NCI-H510A treated with DMSO at 0.1 percent for 48 hours (cell line): Measurements from ENCODE around the gene S100A7A.
"Not testable (repeated sequence)": the region's sequence is repeated elsewhere in the genome, so short reads cannot be mapped to it uniquely, and the experiment has no call there.

ENCODE experiments used
- DNase-seq: peaks from one replicate; lab custom pipeline; 2025; lab: John Stamatoyannopoulos, UW

S100A7A gene

DNA sequence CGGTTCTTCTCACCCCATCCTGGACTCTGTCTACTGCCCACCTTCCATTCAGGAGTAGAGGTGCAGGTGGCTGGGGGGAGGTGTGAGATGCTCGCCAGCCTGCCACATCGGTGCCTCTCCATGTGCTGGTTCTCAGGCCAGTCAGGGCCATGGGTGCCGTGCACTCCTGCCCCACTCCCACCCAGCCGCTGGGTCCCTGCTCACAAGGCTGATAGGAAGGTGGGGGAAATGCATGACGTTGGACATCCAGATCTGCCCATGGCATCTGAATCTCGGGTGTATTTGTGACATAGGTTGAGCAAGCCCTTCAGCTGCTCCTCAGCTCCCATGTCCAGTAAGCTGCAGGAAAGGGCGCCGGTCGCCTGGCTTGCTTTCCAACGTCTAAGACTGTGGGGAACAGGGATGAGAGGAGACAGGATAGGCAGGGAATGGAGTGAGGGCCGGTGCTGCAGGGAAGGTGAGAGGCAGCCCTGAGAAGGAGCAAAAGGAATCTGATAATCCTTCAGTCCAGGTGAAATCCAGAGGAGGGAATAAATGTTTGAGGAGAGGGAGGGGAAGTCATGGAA, 11.8 kb downstream of the S100A7A start:
- no peak for DNase-seq

DNA sequence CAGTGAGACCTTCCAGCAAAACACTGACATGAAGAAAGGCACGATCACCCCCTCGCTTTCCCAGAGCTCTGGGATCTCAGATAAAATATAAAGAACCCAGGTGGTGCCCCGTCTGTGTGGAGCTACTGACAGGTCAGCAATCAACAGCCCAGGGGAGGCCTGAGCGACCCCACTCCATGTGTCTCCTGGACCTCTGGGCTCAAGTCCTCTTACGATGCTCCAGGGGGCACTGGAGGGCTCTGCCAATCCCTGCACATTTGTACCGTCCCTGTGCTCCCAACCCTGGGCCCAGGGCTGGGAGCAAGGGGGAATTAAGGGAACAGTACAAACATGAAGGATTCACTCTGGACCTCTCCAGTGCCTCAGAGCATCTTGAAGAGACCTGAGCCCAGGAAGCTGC, 12.5 kb downstream of the S100A7A start:
- no peak for DNase-seq

DNA sequence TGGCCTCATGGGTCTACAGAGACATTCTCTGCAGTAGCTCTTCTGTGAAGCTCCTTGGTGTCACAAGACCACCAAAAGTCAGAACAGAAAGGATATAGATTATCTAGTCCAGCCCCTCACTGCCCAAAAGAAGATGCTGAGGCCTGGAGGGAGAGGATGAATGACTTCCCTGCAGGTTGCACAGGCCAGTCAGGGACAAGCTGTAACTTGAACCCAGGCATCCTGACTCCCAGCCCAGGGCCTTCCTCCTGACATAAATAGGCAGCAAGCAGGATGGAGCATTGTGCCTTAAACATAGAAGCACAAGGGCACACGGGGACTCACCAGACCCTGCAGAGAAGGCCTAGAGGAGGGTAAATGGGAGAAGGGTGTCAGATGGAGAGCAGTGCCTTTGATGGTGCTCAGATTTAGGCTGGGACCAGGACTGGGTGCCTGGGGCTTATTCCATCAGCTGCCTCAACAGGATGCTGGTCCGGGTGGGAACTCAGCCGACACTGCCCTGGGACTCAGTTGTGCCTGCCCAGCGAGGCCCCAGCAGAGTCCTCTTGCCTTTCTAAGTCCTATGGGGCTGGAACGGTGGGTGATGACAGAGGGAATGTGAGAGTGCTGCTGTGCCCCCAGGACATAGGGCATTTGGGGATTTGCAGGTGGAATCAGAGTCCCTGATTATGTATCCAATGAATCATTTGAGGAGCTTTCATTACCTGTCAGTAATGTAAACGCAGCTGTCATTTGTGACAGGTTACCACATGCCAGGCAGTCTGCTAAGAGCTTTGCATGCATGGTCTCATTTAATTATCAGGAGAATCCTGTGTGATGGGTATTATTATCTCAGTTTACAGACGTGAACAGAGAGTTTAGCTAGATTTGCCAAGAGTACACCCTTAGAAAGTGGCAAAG, 13.2 kb downstream of the S100A7A start:
- no peak for DNase-seq

DNA sequence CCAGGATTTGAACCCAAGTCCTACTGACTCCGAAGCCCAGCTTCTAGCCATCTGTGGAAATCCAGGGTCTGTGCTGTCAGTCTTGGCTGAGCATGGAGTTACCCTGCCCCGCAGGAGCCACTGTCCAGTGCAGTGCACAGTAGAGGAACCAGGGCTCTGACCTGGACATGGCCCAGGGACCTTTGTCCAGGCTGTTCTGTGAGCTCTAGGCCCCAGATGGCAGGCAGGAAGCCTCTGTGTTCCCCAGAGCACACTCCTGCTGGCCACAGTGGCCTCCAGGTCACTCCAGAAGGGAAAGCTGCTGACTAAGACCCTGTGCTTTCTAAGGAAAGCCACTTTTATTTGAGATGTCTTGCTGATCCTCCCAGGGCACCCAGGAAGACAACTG, 13.8 kb downstream of the S100A7A start:
- DNase-seq = no peak

DNA sequence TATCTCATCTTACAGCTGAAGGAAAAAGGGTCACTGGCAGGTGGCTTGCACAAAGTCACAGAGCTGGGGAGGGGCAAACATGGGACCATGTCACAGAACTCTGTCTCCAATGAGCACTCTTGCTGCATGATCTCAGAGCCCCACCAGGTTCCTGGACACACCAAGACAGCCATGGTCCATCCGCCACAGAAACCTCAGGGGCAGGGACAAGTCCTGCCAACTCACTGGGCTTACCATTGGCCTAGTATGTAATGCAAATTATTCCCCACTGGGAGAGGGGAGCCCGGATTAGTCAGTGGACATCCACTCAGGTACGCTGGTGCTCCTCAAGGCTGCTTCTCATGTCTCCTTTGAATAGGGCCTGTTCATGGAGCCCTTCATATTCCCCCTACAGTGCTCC, 14.2 kb downstream of the S100A7A start:
- DNase-seq = no peak

DNA sequence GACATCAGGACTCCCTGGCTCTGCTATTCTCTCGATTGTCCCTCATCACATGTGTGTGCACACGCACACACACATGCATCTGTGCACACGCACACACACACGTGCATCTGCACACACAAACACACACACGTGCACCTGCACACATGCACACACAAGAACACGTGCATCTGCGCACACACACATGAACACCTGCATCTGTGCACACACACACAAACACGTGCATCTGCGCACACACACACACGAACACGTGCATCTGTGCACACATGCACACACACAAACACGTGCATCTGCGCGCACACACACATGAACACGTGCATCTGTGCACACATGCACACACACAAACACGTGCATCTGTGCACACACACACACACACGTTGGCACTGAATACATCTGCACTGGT, 14.7 kb downstream of the S100A7A start:
- DNase-seq = no peak

DNA sequence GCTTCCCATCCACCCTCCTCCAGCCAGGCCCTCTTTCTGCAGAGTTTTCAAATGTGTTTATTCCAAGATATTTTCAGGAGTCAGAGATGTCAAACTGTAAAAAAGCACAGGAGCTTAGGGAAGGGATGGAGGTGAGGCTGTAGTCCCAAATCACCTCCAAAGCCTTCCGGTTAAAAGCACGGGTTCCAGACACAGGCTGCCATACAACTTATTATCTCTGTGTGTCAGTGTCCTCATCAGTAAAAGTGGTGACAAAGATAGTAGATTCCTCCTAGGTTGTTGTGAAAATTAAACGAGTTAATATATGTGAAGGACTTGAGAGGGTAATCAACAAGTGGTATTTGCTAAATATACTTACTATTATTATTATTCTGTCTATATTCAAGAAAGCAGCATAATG, 15.1 kb downstream of the S100A7A start:
- DNase-seq = no peak

DNA sequence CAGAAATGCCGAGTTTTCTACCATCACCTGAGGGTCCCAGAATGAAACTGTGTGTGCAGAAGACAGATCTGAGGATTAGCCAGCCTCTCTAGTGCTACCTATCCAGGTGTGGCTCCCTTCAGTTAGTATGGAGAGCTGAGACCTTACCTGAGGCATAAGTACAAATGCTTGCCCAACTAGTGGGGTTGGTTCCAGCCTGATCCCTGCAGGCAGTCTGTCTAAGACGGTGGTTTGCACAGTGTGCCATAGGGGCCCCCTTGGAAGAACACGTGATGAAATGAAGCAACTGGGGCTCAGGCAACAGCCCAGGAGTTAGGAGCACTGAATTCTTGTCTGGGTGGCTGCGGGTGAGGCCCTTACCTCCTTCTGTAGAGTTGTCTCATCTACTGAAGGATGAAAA, 15.6 kb downstream of the S100A7A start:
- no peak for DNase-seq

DNA sequence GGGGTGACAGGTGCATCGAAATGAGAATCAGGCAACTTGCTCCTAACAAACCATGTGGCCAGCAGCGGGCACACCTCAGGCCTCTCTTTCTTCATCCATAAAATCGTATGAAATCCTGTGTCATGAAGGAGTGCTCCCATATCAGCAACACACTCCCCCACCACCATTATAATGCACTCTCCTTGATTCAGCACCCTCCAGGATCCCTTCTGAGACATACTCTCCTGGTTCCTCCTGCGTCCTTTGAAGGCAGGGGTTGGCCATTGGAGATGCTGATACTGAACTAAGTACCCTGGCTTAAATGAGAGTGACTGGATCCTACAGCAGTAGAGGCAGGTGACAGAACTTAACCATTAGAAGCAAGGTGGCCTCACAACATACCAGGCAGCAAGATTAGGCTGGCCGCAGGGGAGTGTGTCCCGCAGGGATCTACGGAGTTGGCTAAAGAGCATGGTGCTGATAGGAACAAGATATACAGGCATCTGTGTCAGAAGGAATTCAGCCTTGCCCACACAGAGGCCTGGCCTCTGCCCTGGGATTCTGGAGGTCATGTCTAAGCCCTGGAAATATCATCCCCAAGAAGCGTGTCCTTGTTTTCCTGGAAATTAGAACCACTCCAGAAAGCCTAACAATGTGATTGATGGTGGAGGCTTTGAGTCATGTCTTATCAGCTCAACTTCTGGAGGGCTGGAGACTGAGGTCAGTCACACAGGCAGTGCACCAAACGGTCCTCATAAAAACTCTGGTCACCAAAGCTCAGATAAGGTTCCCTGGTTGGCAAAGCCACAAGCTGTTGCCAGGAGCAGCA, 16.8 kb downstream of the S100A7A start:
- DNase-seq = no peak

DNA sequence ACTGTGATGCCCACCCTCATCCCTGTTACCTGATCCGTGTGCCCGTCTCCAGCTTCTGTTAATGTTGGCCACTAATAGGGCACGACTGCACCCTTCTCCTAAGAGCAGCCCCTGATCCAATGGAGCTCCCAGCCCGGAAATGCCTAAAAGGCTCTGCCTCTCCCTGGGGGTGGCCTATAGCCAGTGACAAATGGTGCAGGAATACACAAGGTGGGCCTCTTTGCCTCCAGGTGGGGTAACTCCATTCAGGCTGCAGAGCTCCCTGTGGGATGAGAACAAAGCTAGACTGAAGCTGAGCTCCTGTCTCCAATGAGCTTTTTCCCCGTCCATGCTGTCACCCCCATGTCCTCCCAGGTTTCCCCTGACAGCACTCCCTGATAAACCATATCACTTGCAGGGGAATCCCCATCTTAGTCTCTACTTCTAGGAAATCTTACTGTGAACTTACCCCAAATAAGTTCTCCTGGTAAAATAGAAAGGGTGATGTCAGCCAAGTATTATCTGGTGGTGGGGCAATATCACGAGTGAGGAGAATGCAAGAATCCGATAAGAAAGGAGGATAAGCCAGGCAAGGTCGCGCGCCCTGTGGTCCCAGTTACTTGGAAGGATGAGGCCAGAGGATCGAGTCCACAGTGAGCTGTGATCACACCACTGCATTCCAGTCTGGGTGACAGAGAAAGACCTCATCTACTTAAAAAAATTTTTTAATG, 18.6 kb downstream of the S100A7A start:
- no peak for DNase-seq

DNA sequence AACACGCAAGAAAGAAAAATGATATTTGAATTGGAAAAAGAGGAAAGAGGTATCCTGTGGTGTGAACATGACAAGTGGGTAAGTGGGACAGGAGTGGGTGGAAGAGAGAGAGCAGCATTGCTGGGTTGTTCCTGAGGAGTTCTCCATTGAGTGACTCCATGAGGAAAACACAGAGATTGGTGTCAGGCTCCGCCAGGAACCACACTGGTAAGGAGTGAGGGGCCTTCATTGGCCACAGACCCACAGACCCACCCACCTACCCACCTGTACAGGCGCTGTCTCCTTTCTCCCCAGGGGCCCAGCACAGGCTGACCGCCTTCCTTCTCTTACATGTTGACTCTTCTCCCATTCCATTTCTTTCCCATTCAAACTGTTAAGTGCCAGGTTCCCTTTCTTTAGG, 20.9 kb downstream of the S100A7A start:
- DNase-seq = no peak

DNA sequence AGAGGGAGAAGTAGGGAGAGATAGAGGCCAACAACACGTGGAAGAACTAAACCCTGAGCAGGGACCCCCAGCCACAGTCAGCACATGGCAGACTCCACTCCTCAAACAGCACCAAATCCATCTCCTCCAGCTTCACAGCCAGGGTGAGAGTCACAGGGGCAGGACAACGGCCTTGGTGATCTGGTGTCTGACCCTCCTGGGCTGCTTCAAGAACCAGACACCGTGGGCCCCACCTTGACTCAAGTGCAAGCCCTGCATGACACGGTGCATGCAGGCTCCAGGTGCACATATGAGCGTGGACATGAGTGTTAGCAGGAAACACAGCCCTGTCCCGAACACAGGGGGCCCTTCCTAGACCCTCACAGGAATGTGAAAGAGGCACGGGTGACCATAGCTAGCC, 22.3 kb downstream of the S100A7A start:
- no peak for DNase-seq

DNA sequence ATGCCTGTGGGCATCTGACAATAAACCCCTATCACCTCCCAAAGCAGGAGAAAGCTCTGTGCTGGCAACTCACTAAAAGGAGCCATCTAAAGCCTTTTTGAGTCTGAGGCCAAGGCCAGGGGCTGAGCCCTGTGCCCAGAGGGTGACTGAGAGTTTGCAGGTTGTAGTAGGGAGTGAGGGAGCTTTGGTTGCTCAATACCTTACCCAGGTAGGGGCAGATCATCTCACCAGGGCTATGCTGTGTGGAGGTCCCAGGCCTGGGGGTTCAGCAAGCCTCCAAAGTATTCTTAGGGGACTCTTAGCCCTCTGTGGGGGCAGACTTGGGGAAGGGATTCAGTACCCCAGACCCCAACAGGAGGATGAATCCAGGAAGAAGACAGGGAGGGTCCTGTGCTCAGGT, 23.0 kb downstream of the S100A7A start:
- DNase-seq = no peak

DNA sequence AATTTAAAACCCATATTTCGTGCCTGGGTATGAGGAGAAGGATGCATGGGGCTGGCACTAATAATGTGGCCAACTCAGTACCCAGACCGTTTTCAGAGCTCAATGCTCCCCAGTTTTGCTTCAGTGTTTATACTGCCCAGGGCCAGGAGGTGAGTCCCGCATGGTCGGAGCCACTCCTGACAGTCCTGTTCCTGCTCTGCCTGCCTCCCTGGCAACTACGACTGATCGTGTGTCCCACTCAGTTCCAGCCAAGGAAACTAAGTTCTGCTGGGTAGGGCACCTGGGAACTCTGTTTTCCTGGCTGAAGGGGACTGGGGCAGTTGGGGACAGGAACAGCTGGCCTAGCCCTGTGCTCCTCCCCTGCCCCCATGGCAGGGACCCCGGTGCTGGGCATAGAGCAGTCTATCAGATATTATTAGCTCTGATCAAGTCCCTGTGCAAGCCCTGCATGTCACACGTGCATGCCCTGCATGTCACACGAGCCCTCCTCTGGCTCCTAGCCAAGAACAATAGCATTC, 25.0 kb downstream of the S100A7A start:
- DNase-seq = peak; percentile 41

DNA sequence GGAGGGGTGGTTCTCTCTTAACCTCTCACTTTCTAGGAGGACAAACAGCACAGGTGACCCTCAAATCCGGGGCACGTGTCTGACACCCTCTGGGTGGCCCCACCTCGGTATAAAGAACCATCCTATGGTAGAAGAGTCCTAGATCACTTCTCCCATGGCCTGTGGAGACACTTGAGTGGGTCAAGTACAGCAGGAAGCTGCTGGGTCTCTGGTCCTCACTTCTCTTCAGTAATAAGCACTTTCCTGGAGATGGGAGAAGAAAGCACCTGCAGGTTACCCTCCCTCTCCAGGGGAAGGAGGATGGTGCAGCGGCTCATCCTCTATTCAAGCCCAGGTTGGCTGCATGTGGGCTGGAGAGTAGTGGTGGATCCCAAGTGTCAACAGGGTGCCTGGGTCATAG, 27.2 kb downstream of the S100A7A start:
- DNase-seq = no peak

DNA sequence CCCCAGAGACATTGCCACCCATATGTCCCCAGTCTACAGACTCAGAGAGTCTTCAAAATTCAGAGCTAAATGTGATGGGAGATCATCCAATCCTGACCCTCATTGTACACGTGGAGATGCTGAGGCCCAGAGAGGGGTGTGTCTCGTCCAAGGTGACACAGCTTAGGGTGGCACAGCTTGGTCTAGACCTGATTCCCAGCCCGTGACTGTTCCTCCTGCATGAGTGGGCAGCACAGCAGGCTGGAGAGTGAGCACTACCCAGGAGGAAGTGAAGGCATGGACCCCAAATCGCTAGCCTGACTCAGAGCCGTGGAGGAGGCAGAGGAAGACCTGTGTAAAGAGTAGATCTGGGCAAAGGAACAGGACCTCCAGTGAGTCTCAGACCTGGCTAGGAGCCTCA, 27.8 kb downstream of the S100A7A start:
- no peak for DNase-seq

DNA sequence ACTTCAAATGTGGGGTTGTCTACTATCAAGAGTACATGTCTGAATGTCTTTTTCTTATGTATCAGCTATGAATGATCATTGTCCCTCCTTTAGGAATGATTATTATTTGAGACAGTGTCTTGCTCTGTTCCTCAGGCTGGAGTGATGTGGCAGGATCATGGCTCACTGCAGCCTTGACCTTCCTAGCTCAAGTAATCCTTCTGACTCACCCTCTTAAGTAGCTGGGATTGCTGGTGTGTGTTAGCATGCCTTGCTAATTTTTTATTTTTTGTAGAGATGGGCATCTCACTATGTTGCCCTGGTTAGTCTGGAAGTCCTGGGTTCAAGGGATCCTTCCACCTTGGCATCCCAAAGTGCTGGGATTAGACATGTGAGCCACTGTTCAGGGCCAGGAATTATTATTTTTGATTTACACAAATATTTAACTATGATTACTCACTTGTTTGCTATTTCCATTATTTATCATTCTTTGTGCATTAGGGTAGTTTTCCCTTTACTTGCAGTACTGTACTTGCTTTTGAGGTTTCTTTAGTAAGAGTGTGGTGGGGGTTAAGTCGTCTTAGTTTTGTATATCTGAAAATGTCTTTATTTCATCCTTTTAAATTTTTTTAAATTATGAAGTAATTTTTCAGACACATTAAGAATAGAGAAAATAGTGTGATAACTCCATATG, 31.3 kb downstream of the S100A7A start:
- DNase-seq = no peak

DNA sequence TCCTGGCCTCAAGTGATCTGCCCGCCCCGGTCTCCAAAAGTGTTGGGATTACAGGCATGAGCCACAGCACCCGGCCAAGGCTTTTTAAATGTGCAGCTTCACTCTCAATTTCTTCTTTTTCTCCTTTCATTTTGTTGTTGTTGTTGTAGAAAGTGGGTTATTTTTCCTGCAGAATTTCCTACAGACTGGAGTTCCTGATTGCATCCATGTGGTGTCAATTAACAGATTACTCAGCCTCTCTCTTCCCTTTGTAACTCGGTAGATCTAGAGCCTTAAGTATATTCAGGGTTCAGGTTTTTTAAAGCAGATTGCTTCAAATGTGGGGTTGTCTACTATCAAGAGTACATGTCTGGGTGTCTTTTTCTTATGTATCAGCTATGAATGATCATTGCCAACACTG, 32.5 kb downstream of the S100A7A start:
- not testable (repeated sequence) for DNase-seq

DNA sequence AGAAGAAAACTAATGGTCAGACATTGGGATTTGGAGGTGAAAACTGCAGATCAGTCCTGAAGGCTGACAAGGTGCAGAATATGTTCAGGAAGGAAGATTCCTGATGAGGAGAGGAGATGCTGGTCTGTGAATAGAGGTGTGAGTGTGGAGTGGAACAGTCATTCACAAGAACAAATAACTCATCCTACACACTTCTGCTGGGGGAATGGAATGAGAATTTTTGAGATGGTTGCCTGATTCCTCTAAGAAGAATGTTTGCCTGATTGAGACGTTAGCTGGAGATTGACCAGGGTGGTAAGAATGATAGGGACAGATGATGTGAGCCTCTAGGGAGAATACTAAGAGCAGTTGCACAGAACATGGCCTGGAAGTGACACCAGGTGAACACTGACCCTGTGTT, 40.1 kb downstream of the S100A7A start:
- DNase-seq = no peak

DNA sequence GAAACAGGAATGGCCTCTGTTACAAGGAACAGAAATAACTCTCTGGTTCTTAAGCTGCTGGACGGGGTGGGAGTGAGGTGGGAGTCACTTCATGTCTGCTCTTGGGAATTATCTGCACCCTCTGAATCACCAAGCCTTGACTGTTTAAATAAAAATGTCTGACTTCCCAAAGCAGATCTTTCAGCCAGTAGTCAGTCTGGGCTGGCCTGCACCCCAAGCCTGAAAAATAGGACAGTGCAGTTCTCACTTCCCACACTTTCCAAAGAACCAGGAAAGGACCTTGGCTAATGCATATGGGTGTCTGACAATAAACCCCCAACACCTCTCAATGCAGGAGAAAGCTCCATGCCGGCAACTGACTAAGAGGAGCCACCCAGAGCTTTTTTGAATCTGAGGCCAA, 43.3 kb downstream of the S100A7A start:
- DNase-seq = no peak

DNA sequence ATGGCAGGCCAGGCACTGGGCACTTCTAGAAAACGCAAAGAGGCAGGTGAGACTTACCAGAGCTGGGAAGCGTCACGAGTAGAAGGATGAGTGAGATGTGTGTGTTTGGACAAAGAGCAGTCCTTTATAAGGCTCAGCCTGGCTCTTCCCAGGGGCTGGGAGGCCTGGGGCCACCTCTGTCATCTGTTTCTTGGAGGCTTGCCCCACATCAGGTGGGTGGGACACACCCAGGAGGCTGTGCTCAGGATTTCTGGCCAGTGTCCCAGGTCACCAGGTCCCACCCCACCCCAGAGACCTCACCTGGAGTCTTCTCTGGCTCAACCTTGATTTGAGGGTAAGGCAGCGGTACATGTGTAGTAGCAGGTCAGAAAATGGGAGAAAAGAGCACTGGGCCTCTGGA, 44.2 kb downstream of the S100A7A start, which contains the start of gene S100A7:
Gene S100A7 (minus strand): TSS at position 101 of the 400 bp plus-strand sequence. CDS start 1,638 bp downstream, outside the sequence.
- DNase-seq = no peak
